HG03039 (cell line): Measurements from ENCODE around the gene FAT4.

Source experiments
- ATAC-seq: cut with Tn5 transposase; IDR thresholded peaks from one replicate; pipeline ENCODE4 v1.9.1; 2021; ENCODE audit warnings: mild to moderate bottlenecking, moderate library complexity; ENCODE audit not compliant: unreplicated experiment

Gene FAT4

DNA sequence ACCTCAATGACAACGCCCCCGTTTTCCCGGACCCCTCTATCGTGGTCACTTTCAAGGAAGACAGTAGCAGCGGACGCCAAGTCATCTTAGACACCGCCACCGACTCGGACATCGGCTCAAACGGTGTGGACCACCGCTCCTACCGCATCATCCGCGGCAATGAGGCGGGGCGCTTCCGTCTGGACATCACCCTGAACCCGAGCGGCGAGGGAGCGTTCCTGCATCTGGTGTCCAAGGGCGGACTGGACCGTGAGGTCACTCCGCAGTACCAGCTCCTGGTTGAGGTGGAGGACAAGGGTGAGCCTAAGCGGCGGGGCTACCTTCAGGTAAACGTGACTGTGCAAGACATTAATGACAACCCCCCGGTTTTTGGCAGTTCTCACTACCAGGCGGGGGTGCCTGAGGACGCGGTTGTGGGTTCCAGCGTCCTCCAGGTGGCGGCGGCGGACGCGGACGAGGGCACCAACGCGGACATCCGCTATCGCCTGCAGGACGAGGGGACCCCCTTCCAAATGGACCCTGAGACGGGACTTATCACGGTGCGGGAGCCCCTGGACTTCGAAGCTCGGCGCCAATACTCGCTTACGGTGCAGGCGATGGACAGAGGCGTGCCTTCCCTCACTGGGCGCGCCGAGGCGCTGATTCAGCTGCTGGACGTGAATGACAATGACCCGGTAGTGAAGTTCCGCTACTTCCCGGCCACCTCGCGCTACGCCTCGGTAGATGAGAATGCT is 2.2 kb downstream of the FAT4 start:
- no peak for ATAC-seq

GRCh38 chr4:125317525-125317877 is 2.7 kb downstream of the FAT4 start:
- ATAC-seq, result no peak

- no peak for ATAC-seq
Observed at GRCh38 chr4:125319311-125319710, 4.6 kb downstream of the FAT4 start.

- ATAC-seq, result no peak
Observed at GRCh38 chr4:125321709-125322365, 7.1 kb downstream of the FAT4 start.

GRCh38 chr4:125322366-125322730 is 7.6 kb downstream of the FAT4 start:
- no peak for ATAC-seq

DNA sequence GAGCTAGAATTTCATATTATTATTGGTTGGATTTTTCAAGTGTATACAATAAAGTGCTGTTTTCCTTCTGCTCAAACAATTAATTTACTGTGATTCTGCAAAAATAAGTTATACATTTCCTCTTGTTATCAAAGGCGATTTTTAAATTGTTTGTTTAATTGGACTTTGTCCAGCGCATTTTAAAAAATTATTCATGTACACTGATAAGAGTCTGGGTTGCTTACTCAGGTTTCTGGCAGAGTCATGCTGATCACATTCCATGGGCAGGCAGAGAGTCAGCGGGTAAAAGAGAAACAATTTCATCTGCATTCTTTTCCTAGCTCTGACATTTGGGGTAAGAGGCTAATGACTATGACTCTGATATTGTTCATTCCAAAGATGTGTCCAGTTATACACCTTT is 8.9 kb downstream of the FAT4 start:
- ATAC-seq, result no peak

GRCh38 chr4:125325733-125326132 is 11.0 kb downstream of the FAT4 start:
- ATAC-seq, result no peak

GRCh38 chr4:125331116-125331515 is 16.4 kb downstream of the FAT4 start:
- ATAC-seq, result no peak

DNA sequence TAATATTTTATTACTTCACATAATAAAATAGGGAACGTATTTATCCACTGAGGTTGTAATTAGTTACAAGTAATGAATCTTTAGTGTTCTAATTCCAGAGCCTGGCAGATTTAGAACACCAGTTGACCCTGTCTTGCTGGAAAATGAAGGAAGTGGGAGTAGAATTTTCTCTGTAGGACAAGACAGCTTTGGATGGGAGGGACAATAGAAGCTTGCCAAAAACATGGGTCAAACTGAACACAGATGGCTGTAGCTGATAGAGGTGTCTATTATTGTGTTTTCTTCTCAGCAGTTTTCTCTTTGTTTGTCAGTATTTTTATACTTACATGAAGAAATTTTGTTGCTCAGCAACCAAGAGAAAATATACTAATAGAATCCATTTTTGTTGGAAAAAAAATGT is 20.2 kb downstream of the FAT4 start:
- no peak for ATAC-seq

DNA sequence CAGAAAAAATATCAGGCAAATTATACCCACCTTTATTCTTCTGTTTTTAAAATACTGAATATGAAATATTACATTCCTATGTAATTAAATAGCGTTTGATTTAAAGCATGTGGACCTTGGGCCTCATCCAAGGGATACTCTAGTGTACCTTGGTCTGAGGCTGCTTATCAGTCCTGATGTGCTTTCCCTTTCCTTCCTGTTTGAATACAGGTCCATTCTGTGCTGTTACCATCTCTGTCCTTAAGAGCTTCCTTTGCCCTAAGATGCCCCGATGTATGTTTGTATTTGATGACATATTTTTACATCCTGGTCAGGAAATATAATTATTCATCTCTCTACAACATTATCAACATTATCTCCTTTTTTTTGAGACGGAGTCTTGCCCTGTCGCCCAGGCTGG is 24.1 kb downstream of the FAT4 start:
- no peak for ATAC-seq

- no peak for ATAC-seq
Observed at GRCh38 chr4:125344198-125344597, 29.4 kb downstream of the FAT4 start.

- no peak for ATAC-seq
Observed at GRCh38 chr4:125346616-125347015, 31.9 kb downstream of the FAT4 start.

DNA sequence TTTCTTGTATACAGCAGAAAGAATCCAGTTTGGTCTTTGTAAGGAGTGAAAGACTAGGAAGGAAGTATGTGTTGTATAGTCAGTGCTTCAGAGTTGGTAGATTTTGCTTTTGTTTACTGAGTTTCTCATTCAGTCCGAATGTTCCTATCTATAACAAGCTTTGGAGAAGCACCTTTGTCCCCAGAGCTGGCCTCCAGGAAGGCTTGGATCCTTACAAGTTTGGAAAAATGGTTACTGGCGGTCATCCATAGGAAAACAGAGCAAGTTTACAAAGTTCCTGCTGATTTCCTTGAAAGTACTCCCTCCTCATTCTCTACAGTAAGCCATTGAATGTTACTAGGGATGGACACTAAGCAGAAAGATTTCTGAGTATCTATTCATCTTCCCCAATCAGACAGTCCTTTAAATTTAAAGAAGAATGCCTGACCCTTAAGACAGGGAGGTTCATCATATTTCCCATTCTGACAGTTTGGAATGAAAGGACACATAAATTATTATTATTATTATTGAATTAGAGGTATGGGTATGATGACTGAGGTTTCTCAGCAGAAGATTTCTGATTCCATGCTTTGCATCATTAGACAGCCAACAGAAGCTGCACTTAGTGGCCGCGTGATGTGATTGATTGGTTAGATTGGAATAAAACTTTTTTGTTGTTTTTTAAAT is 35.8 kb downstream of the FAT4 start:
- ATAC-seq, result no peak

DNA sequence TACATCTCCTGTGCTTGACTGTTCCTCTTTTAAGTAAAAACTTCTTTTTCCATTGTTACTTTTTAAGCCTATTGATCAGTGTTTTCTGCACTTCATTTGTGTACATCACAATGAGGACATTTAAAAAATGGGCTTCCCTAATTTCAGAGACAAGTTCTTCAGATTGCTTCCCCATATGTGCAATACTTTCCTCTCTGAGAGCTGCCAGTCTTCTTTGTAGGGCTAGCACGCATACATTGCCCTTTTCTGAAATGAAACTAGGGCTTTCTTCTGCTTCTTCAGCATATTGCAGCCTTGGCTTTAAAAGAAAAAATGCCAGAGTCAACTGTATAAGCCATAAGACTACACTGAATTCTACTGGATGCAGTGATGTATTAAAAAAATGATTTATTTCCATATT is 37.8 kb downstream of the FAT4 start:
- ATAC-seq, result no peak

- ATAC-seq, result no peak
Observed at GRCh38 chr4:125353131-125353530, 38.4 kb downstream of the FAT4 start.

DNA sequence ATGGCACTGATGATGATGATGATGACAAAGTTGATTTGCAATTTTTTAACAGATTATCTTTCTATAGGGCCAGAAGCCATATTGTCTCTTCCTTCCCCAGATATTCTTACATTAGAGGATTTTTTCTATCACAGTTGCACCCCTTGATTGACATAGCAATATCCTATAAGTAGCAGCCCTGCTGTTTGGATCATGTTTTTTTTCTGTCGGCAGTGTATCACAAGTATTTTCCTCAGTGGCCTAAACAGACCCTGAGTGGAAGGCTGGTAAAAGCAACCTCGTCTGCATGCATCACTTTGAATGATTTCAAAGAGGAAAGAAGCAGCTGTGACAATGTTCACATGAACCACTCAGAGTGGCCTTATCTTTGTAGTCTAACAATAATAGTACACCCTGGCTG is 41.0 kb downstream of the FAT4 start:
- ATAC-seq, result no peak

GRCh38 chr4:125357675-125358074 is 42.9 kb downstream of the FAT4 start:
- ATAC-seq, result no peak

GRCh38 chr4:125358453-125358852 is 43.7 kb downstream of the FAT4 start:
- ATAC-seq, result no peak

DNA sequence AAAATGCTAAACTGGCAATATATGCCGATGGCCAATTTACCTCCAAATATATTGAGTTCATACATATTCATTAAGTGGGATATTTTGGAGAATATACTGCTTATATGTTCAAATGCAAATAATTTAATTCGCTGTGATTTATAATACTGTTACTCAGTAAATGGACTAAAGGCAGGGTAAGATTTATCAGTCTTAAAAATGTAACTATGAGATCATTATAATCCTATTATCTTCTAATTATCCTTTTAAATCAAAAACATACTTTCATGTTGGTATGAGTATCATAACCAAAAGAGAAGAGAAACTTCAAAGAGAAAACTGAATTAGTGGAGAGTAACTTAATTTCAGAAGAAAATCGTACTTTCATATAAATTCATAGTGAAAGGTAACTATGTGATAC is 44.6 kb downstream of the FAT4 start:
- no peak for ATAC-seq

DNA sequence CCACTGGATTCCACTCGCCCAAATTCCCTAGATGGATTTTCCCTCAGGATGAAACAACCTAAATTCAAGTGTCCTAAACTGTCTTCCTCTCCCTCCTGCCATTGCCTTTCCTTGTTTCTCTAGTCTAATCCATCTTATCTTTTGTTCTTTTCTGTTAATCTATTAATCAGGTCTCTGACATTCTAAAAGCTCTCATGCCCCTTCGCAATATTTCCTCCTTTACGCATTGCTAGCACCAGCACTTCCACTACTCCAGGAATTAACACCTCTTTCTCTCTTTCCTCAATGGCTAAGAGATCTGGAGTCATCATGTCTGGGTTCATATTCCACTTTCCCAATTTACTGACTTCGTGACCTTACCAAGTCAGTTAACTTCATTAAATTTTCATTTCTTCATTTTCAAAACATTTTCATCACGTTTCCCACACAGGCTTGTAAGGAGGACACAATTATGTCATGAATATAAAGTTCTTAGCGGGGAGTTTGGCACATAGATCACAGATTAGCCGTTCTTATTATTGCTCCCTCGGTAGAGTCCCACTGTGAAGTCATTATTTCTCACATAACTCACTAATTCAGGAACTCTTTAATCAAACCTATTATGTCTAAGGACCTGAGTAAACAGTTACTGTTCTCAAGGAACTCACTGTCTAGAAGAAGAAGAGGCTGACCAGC is 45.3 kb downstream of the FAT4 start:
- no peak for ATAC-seq

DNA sequence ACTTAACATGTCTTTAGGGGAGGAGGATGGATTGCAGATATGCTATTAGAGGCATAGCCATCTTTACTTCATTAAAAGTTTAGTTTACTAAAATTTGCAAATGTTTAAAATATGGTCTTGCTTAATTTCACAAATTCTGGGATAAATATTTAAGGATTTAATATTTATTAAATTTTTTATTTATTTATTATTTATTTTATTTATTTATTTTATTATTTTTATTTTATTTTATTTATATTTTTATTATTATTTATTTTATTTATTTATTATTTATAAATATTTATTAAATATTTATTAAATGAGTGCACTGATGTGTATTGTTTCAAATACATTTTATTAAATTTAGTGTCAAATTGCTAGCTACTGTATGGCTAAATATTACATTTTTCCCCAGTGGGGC is 46.0 kb downstream of the FAT4 start:
- ATAC-seq, result no peak
